GM10847 (cell line): ENCODE data around the gene NEURL3.

Experiments used
- POLR2A ChIP-seq: IDR thresholded peaks from 2 replicates; pipeline ENCODE4 v1.6.1; 2011; ENCODE audit not compliant: insufficient read length; ENCODE audit errors: extremely low read depth

The NEURL3 gene

GRCh38 chr2:96491860-96492497 lies 13.2 kb downstream of the NEURL3 start:
- TF ChIP-seq POLR2A = no peak

GRCh38 chr2:96489663-96490062 lies 15.5 kb downstream of the NEURL3 start:
- TF ChIP-seq POLR2A = no peak

- TF ChIP-seq POLR2A = no peak
Observed at GRCh38 chr2:96489261-96489660, 15.9 kb downstream of the NEURL3 start.

GRCh38 chr2:96486696-96487095 lies 18.5 kb downstream of the NEURL3 start:
- no peak for TF ChIP-seq POLR2A

- TF ChIP-seq POLR2A = peak; percentile 95
Observed at GRCh38 chr2:96485751-96486651, 19.2 kb downstream of the NEURL3 start.

GRCh38 chr2:96485350-96485749 lies 19.8 kb downstream of the NEURL3 start:
- TF ChIP-seq POLR2A = no peak

GRCh38 chr2:96484091-96484490 lies 21.1 kb downstream of the NEURL3 start:
- no peak for TF ChIP-seq POLR2A

- TF ChIP-seq POLR2A = no peak
Observed at GRCh38 chr2:96477458-96477857, 27.7 kb downstream of the NEURL3 start.

GRCh38 chr2:96471772-96472171 lies 33.4 kb downstream of the NEURL3 start:
- no peak for TF ChIP-seq POLR2A

- TF ChIP-seq POLR2A = no peak
Observed at GRCh38 chr2:96470636-96471035, 34.5 kb downstream of the NEURL3 start.

GRCh38 chr2:96470109-96470508 lies 35.0 kb downstream of the NEURL3 start:
- no peak for TF ChIP-seq POLR2A

- TF ChIP-seq POLR2A = no peak
Observed at GRCh38 chr2:96468904-96469303, 36.3 kb downstream of the NEURL3 start.

- TF ChIP-seq POLR2A = no peak
Observed at GRCh38 chr2:96464651-96465050, 40.5 kb downstream of the NEURL3 start.

GRCh38 chr2:96464061-96464460 lies 41.1 kb downstream of the NEURL3 start:
- no peak for TF ChIP-seq POLR2A

- no peak for TF ChIP-seq POLR2A
Observed at GRCh38 chr2:96463119-96463518, 42.0 kb downstream of the NEURL3 start.

- TF ChIP-seq POLR2A = no peak
Observed at GRCh38 chr2:96452053-96452452, 53.1 kb downstream of the NEURL3 start.
